Stimulated activated CD8-positive, alpha-beta memory T cell treated with anti-CD3 and anti-CD28 coated beads, Interleukin-15, amount 100 ng/mL, for 4 hours (primary cell): ENCODE results near the gene MAP4K2.

Experiments
- DNase-seq, 2 donors: peaks; one replicate each; pipeline ENCODE4 v3.0.0-alpha.2; 2020; ENCODE audit warnings: low read depth in 2 of 2

The MAP4K2 gene

DNA sequence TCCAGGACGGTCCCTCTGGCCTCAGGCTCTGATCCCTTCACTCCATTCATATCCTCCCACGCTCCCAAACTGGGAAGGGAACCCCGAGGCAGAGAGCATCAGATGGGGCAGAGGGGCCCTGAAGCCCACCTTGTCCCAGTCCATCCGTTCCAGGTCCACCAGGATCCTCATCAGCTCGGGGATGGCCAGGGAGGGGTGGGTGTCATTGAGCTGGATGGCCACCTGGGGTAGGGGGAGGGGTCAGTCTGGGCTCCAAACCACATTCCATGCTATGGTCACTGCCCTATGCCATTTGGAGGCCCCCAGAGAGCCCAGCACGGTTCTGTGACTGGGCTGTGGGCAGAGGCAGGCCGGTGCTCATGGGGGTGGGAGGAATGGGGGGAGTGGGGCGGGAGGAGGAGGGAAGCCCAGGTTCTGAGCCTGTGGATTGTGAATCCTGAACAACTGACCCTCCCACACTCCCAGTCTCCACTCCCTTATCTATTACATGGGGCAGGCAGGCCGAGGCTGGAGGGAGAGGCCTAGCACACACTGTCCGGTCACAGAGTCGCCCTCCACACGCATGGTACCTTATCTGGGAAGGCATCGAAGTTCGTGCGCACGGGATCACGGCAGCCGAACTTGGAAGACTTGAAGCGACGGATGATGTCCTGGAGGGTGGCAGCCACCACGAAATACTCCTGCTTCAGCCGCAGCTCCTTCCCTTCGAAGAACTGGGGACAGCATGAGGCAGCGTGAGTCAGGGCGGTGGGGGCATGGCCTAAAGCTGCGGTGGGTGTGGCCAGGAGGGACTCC is 48.7 kb downstream of the MAP4K2 start:
- no peak for DNase-seq

DNA sequence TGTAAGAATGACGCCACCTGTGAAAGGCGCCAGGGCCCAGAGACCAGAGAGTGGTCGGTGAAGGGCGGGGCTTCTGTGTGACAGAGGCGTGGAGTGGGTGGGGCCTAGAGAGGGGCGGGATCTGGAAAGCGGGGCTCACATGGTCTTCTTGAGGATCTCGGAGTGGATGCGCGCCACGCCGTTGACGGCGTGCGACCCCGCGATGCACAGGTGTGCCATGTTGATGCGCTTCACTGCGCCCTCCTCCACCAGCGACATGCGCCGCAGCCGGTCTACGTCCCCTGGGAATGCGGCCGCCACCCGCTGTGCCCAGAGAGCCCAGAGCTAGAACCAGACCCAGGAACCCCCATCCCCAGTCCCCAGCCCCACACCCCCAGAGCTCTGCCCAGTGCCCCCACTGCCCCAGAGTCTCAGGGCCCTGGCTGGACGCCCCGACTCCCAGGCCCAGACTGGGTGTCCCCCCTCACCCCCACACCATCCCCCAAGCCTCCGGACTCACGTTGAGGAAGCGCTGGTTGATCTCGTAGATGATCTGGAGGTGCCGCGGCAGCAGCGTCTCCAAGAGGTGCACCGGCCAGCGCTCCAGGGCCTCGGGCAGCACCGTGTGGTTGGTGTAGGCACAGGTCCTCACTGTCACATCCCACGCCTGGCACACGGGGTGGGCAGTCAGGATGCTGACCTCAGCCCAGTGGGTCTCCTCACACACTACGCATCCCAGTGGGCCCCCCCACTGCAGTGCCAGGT is 49.5 kb downstream of the MAP4K2 start:
- DNase-seq = no peak

DNA sequence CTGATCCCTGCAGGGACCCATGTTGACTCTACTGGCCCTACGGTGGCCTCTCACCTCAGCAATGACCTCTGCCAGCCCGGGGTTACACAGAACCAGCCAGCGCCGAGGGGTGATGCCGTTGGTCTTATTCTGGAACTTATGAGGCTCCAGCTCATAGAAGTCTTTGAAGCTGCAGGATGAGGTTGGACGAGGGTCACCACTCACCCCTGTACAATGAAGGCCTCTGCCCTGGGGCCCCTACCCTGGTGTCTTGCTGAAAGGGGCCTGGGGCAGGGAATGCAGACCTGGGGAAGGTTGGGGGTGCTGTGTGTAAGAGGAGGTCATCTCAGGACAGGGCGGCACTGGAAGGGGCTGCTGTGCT is 50.0 kb downstream of the MAP4K2 start:
- no peak for DNase-seq

DNA sequence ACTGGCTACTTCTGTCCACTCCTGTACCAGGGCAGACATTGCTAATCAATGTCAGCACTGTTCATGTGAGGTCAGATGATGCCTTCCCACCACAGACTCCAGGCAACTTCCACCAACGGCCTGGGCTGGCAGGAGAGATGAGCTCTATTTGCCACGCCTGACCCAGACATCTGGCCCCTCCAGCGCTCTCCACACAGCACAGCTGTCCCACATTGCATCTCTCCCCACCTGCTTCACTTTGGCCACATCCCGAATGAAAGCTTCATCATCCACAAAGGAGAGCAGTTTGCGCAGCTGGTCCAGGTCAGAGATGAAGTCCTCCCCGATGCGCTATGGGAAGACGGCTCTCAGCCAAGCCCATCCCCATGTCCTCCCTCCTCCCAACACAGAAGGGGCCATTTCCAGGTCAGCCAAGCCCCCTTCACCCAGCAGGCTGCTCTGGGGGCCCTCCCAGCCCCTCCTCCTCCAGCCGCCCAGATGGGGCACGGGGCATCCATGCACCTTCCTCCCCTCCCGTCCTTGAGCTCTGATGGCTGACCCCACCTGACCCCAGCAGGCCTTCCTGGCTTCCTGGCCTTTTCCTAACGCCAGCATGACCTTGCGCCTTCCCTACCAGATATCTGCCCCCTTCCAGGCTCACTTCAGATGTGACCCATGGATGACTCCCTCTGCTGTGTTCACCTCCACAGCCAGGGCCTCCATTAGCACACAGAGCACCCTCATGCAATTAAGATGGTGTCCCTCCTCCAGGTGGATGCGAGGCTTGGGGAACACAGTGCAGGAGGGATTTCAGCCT is 50.6 kb downstream of the MAP4K2 start:
- no peak for DNase-seq

DNA sequence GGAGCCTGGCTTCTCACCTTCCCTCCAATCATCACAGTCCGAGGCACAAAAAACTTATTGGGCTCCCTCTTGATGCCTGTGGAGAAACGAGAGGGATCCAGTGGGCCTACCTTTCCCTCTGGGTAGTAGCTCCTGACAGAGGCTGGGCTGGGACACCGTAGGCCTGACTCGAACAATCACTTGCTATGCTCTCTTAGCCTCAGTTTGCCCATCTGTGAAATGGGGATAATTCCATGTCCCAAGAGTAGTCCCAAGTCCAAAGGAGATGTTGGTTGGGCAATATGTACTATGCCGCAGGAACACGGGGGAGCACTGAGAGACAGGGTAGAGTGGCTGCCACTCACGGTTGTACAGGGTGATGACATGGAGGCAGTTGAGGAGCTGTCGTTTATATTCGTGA is 51.4 kb downstream of the MAP4K2 start:
- no peak for DNase-seq

DNA sequence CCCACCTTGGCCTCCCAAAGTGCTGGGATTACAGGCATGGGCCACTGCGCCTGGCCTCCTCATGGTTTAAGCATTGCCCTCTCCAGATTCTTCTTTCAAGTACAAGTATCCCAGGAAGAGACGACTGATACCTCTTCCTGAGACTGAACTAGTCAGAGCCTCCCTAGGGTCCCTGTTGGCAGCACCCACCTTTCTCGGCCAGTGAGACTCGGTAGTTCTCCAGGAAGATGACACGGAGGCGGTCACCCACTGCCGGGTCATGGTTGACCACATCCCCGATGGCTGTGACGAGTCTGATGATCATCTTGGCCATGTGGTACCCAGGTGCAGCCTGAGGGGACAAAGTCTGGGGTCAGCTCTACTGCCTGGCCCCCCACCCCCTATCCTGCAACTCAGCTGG is 51.9 kb downstream of the MAP4K2 start:
- no peak for DNase-seq

DNA sequence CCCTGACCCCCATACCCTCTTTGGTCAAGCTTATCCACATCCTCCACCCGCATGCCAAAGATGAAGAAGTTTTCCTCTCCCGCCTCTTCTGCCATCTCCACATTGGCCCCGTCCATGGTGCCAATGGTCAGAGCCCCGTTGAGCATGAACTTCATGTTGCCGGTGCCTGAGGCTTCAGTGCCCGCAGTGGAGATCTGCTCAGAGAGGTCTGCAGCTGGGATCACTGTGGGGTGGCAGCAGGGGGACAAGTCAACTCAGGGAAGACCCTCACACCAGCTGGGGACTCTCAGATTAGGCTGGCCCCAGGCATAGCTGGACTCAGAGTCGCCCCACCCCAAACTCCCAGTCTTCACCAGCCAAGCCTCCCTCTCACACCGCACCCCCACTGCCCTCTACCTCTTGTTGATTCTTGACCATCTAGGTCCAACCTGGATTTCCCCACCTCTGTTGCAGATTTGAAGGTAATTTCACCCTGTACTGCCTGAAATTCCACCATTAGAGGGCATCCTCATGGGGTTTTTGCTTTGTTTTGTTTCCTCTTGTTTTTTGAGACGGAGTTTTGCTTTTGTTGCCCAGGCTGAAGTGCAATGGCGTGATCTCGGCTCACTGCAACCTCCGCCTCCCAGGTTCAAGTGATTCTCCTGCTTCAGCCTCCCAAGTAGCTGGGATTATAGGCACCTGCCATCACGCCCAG is 52.5 kb downstream of the MAP4K2 start:
- no peak for DNase-seq

DNA sequence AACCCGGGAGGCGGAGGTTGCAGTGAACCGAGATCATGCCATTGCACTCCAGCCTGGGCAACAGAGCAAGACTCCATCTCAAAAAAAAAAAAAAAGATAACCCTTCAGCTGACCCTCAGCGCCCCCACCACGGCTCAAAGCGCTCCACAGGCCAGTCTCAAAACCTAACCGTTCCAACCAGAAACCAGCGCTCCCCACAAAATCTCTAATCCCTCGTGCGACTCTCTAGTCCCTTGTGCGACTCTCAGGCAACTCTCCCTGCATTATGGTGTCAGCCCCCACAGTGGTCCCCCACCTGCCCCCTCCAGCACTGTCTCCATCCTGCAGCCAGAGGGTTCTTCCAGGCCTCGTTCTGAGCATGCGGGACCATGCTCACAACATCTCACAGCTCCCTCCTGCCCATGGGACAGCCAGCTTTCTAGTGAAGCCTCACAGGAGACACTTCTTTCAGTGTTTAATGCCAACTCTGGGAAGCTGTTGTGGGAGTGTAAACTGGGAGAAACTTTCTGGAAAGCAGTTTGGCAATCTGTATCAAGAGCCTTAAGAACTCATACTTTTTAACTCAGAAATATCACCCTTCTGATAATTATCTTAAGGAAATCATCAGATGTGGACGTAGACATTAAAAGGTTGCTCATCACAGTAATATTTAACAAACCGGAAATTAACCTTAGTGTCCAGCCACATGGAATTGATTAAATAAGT is 54.9 kb downstream of the MAP4K2 start:
- no peak for DNase-seq

DNA sequence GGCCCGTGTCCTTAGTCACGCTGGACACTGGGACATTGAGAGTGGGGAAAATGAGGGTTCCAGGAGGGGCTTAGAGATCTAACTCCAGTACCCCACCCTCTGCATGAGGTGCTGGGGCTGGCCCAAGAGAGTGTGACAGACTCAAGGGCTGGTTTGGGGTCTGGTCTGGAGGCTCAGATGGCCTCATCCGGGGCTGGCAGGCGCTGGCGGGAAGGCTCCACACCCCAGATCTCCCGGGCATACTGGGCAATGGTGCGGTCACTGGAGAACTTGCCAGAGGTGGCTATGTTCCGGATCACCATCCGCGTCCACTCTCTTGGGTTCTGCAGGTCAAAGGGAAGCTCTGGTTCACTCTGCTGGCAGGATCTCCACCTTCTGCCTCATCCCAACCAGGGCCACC is 56.5 kb downstream of the MAP4K2 start:
- DNase-seq = no peak

DNA sequence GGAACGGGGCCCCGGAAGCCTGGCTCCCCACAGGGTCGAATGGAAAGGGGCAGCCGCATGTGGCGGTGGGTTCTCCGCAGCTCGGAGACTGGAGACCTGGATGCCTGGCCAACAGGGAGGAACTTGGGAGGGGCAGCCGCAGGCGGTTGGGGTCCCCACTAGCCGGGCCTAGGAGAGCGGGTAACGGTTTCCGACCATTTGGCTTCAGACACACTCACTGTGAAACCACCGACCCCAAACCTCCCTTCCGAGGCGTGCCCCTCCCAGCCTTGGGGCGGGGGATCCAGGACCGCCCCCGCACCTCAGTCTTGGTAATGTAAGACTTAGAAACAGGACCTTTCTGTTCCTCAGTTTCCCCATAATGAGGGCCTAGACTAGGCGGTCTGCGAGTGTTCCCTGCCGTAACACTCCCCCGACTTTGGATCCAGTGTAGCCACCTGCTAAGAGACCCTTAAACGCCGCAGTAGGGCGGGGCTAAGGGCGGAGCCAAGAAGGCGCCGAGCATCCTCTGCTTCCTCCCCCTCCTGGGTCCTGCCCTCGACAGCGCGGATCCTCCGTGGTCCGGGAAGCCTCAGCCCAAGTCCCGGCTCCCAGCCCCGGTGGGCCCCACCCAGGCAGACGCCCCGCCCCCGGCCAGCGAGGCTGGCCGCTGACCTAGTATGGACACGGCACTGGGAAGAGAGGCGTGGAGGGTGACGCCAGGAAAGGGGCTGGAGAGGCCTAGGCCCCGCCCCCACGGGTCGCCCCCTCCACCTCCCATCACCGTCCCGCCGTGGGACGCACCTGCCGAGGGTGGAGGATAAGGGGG is 57.3 kb downstream of the MAP4K2 start:
- peak; percentile 58 to 63 for DNase-seq

DNA sequence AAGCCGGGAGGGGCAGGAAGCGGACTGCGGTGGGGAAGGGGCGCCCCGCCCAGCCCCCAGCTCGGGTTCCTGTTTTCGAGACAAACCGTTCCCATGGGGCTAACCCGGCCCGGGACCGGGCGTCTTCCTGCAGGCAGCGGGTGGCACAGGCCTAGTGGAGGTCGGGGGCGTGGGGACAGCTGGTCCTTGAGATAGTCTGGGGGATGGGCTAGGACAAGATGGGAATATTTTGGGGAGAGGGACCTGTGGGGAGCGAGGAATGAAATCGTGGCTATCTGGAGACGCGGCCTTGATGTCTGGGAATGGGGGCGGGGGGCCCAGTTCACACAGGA is 57.9 kb downstream of the MAP4K2 start:
- peak; percentile 41 to 45 for DNase-seq

DNA sequence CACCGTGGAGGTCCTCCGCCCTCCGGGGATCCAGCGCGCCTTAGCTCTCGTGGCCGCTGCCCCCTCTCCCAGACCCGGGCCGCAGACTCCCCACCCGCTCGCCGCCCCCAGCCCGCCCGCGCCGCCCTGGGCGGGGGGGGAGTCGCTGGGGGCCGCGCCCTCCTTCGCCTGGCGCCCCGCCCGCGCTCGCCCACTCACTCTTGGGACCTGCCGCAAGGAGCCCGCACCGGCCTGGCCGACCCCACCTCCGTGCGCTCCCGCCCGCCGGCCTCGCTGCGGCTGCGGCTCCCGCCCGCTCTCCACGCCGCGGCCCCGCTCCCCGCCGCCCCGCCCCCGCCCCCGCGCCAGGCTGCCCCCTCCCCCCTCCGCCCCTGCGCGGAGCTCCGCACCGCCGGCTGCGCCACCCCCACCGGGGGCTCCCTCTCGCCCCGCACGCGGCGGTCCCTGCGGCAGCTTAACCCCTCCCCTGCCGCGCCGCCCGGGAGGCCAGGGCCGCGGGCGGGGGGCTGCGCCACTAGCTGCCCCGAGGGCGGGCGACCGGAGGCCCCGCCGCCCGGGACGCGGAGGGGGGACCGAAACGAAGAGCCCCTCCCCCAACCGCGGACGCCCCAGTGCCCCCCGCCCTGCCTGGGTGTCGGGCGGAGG is 58.3 kb downstream of the MAP4K2 start:
- peak in 1 of 2 donors; percentile 31 for DNase-seq

DNA sequence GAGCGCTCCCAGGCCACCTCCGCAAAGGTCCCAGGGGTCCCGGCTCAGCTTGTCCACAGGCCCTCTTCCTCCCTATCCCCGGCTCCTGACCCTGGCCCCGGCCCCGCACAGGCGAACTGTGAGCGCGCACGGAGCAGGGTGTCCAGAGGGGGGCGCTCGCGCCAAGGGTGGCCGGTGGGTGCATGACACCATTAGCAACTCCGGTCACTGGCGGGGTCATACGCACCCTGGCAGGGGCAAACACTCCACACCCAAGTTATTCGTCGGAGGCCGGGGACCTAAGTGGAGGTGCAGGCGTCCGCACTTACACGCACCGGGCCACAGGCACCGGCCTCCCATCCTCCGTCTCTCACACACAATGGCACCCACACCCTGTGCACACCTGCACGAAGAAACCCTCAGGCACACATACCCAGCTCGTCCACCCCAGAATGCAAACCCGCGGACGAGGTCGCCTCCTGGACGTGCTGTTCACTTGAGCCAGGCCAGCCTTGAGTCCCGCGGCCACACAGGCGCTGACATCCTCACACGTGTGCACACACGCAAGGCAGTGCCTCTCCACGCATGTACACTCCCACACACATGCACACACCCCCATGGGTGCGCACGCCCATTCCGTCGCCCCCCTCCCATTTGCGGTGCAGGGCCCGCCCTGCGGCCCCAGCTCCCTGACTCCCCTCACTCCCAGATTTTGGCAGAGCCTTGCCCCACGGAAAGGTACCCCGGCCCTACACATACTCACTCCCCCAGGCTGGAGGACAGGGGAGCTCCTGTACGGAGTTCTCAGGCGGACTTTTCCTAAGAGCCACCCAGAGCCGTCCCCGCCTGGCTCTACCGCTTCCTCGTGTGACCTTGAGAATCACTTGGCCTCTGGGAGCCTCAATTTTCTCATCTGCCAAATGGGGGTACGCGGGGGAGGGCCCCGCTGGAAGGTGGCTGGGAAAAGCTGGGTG is 59.1 kb downstream of the MAP4K2 start, which contains the start of gene RASGRP2:
RASGRP2 (minus strand) TSS at position 552 of the 953 bp plus-strand sequence. CDS start 1,276 bp downstream, outside the sequence.
- peak; percentile 63 to 66 for DNase-seq

DNA sequence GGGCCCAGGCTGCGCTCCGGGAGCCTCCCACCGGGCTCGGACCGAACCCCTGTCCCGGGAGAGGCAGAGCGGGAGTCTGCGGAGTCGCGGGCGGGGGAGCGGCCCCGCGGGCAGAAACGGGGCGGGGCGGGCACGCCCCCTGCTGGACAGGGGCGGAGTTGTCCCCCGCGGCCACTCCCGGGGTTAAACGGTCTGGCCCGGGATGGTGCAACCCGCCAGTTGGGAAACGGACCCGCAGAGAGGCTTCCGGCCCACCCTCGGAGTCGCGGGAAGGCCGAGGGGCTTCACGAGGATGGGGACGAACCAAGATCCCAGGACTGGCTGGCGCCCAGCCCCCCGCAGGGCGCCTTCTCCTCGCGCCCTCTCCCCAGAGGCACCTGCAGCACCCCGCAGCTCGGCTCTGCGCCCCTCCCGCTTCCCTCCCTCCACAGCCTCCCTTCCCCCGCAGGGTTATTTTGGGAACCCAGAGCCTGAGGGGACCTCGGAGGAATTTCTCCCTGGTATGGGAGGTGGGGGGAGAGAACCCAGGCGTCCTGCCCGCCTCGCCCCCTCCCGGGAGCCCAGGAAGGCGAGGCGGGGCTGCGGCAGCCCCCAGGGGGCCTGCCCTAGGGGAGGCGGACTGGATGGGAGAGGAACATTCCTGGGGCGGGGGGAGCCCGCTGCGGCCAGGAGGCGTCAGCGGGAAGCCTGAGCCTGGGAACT is 60.0 kb downstream of the MAP4K2 start:
- DNase-seq = peak; percentile 31 to 58

DNA sequence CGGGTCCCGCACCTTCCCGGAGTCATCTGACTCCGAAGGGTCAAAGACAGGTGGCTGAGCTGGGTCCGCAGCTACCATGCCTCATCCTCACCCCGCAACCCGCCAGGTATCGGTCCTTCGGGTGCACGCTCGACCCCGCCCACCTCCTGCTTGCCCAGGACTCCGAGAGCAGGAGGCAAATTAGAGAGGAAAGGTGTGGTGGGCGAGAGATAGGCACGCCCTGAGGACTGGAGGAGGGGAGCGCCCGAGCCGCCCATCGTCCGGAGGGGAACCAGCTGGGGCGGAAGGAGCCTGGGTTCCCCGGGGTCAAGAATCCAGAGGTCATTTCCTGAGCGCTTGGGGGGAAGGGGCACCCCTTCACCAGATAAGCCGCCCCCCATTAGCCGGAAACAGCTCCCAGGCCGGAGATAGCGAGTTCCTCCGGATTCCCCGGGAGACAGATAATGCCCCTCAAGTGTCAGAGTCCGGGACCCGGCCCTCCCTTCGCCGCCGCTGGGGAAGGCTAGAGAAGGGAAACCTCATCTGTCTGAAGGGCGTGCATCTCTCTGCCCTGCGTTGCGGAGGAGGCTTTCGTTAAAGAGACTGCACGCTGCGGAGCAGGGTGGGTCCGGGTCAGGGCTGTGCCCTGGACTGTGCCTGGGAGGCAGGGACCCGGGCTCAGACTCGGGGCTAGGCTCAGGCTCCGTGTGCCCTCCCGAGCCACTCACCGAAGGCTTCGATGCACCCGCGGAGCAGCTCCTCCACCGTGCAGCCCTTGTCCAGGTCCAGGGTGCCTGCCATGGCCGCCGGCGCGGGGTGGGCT is 60.7 kb downstream of the MAP4K2 start:
- DNase-seq = no peak

DNA sequence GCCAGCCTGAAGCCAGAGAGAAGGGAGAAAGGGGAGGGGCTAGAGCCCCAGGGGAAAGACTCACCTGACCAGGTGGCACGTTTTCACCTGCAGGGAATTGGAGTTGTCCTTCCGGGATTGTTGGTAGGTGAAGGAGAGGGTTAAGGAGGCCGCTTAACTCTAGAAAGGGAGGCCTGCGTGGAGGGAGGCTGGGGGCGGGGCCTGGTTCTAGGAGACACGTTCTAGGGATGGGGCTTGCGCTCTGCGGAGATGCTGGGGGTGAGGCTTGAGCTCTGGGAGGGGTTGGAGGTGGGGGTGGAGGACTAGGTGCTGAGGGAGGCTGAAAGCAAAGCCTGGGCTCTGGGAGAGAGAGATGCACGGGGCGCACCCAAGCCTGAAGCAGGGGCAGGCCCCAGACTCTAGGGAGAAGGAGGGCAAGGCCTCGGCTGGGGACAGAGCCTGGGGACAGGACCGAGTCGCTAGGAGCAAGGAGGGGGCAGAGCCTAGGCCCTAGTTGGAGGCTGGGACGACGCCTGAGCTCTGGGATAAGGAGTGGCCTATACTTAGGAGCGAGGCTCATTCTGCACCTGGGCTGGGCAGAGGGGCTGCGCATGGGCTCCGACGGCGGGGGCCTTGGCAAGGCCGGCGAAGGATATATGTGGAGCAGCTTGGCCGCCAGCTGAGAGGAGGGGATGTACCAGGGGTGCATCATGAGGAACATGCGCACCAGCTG is 61.5 kb downstream of the MAP4K2 start:
- DNase-seq = no peak

DNA sequence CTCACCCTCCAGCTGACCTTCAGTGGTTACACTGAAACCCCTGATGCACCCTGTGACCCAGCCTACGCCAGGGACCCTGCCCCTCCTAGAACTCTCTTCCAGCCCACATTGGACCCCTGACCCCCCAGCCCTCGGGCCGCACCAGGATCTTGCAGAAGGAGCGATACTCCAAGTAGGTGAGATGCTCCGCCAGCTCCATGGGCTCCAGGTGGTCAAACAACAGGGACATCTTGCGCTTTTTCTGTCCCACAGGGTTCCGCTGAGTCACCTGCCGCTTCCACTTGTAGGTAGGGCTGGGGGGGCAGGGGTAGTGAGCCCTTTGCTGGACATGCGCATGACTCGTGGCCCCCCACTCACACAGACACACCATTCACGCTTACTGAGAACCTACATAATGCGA is 63.1 kb downstream of the MAP4K2 start:
- DNase-seq = no peak
